ENCODE measurements around the gene RIMS1.

DNA sequence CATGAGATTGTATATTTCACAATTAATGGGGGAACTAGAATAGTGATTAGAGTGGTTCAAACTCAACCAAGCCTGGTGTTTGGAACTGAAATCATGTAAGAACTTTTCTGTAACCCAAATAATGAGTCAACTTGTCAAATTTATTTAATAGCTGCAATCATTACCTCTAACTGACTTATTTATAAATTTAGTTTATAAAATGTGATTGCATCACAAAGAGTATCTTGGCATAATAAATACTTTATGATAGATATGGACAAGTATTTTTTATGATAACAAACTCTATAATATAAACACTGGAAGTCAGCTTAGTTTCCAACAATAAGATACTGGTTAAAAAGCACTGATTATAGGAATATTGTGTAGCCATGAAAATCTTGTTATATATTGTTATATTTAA lies 319.1 kb downstream of the RIMS1 start:
- TF ChIP-seq, protein P1, sequence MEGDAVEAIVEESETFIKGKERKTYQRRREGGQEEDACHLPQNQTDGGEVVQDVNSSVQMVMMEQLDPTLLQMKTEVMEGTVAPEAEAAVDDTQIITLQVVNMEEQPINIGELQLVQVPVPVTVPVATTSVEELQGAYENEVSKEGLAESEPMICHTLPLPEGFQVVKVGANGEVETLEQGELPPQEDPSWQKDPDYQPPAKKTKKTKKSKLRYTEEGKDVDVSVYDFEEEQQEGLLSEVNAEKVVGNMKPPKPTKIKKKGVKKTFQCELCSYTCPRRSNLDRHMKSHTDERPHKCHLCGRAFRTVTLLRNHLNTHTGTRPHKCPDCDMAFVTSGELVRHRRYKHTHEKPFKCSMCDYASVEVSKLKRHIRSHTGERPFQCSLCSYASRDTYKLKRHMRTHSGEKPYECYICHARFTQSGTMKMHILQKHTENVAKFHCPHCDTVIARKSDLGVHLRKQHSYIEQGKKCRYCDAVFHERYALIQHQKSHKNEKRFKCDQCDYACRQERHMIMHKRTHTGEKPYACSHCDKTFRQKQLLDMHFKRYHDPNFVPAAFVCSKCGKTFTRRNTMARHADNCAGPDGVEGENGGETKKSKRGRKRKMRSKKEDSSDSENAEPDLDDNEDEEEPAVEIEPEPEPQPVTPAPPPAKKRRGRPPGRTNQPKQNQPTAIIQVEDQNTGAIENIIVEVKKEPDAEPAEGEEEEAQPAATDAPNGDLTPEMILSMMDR (IDR thresholded peaks at IDR 0.05) = no peak
- TF ChIP-seq ZFX (IDR thresholded peaks at IDR 0.05; ENCODE audit: borderline replicate concordance) = no peak
